GM19240 (cell line): ENCODE data around the gene IL17RB.

Experiments used
- DNase-seq: peaks from one replicate; pipeline ENCODE4 v3.0.0; 2011; ENCODE audit warnings: low spot score; ENCODE audit not compliant: insufficient read length

The IL17RB gene

GRCh38 chr3:53902711-53903110 is 56.3 kb downstream of the IL17RB start:
- no peak for DNase-seq

DNA sequence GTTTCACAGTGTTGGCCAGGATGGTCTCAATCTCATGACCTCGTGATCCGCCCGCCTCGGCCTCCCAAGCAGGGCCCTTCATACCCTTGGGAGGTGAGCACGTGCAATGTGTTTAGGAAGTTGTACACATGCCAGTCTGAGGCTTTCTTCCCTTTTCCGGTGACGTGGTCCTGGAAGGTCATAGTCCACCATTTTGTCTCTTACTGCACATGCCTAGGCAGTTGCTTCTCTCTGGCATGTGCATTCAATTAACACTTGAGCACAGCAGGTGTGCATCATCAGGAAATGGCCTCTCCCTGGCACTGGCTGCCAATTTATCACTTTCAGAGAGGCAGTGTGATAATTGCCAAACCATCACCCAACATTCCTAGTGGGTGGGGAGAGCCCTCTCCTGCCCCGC is 67.0 kb downstream of the IL17RB start:
- DNase-seq: no peak
